ENCODE measurements around the gene STX1A.
A peak's percentile ranks its signal among the peaks of the same experiment; 100 is the strongest.
"Not testable (repeated sequence)": the region's sequence is repeated elsewhere in the genome, so short reads cannot be mapped to it uniquely, and the experiment has no call there.

Gene STX1A

GRCh38 chr7:73682745-73683055 lies 36.8 kb downstream of the STX1A start:
- TF ChIP-seq, protein P1, sequence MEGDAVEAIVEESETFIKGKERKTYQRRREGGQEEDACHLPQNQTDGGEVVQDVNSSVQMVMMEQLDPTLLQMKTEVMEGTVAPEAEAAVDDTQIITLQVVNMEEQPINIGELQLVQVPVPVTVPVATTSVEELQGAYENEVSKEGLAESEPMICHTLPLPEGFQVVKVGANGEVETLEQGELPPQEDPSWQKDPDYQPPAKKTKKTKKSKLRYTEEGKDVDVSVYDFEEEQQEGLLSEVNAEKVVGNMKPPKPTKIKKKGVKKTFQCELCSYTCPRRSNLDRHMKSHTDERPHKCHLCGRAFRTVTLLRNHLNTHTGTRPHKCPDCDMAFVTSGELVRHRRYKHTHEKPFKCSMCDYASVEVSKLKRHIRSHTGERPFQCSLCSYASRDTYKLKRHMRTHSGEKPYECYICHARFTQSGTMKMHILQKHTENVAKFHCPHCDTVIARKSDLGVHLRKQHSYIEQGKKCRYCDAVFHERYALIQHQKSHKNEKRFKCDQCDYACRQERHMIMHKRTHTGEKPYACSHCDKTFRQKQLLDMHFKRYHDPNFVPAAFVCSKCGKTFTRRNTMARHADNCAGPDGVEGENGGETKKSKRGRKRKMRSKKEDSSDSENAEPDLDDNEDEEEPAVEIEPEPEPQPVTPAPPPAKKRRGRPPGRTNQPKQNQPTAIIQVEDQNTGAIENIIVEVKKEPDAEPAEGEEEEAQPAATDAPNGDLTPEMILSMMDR (IDR thresholded peaks at IDR 0.05; ENCODE audit: low read length, missing control alignments), result no peak
- DNase-seq (ENCODE audit: low read depth), result no peak
- H3K4me3 ChIP-seq (replicated peaks; ENCODE audit: low read depth, low read length), result peak overlapping the region; percentile 82

DNA sequence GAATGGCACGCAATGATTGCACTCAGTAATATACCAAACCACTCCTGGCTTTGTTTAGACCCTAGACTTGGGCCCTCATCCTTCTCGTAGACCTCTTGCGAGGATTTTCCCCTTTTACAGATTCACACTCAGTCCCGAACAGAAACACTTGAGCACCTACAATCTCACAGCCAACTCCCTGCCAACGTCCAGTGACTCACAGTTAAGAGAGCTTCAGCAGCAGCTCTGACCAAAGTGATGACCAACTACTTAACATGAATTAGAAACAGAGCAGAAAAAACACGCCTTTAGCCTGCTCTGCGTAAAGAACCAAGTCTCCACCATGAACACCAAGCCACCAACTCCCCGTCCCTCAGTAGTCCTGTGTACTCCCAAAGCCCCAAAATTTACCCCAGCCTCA lies 38.4 kb downstream of the STX1A start:
- H3K4me3 ChIP-seq (replicated peaks; ENCODE audit: low read depth, low read length), result peak overlapping the region; percentile 12

GRCh38 chr7:73680501-73680900 lies 39.0 kb downstream of the STX1A start:
- no peak for DNase-seq (ENCODE audit: low read depth)
- TF ChIP-seq, protein P1 (IDR thresholded peaks at IDR 0.05; ENCODE audit: low read length, missing control alignments), result no peak
- no peak overlapping the region for H3K4me3 ChIP-seq (replicated peaks; ENCODE audit: low read depth, low read length)

More for the DNA sequence above, 38.4 kb downstream of the STX1A start:
- TF ChIP-seq, protein P1 (IDR thresholded peaks at IDR 0.05; ENCODE audit: low read length, missing control alignments), result no peak
- peak; percentile 22 for DNase-seq (ENCODE audit: low read depth)

GRCh38 chr7:73679709-73680108 lies 39.8 kb downstream of the STX1A start:
- no peak overlapping the region for H3K4me3 ChIP-seq (replicated peaks; ENCODE audit: low read depth, low read length)
- DNase-seq (ENCODE audit: low read depth), result no peak
- TF ChIP-seq, protein P1 (IDR thresholded peaks at IDR 0.05; ENCODE audit: low read length, missing control alignments), result no peak

DNA sequence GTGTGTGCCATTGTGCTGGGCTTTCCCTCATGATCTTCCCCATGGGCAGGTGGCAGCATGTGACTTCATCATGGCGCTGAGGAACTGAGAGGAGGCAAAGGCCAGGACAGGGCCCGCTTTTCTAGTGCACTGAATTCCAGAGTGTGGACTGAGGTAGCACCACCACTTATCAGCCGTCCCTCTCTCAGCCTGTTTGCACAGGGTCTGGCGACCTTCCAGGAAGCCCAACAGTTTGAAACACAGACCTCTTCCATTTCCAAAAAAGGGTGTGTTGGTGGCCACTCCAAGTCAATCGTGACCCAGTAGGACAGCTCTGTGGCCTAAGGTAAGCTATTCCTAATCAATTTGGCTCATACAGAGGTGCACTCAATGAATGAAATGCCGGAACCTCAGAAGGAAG lies 40.6 kb downstream of the STX1A start:
- H3K4me3 ChIP-seq (replicated peaks; ENCODE audit: low read depth, low read length), result no peak overlapping the region
- DNase-seq (ENCODE audit: low read depth), result no peak
- TF ChIP-seq, protein P1 (IDR thresholded peaks at IDR 0.05; ENCODE audit: low read length, missing control alignments), result no peak

GRCh38 chr7:73676062-73676461 lies 43.4 kb downstream of the STX1A start:
- not testable (repeated sequence) for H3K4me3 ChIP-seq (replicated peaks; ENCODE audit: low read depth, low read length); DNase-seq (ENCODE audit: low read depth)

- TF ChIP-seq, protein P1 (IDR thresholded peaks at IDR 0.05; ENCODE audit: low read length, missing control alignments), result no peak
Measured at GRCh38 chr7:73674468-73675124, 44.9 kb downstream of the STX1A start.

More at GRCh38 chr7:73674468-73675124, 44.9 kb downstream of the STX1A start:
- no peak for DNase-seq (ENCODE audit: low read depth)
- no peak overlapping the region for H3K4me3 ChIP-seq (replicated peaks; ENCODE audit: low read depth, low read length)

All from fibroblast of pulmonary artery (primary cell).